BE2C (cell line): ENCODE measurements around the gene NACC1. TPM values are rescaled to one million over a fixed set of nuclear protein-coding genes. Genes with fewer than 3 reads are reported as not detected.

ENCODE experiments used
- DNase-seq: peaks from one replicate; pipeline ENCODE4 v3.0.0-alpha.2; 2020
- H3K27me3 ChIP-seq: fragments of 250-450 bp; sonication (Bioruptor Pico); 2 replicates; pipeline ENCODE4 v1.5.1; 2020; ENCODE audit warnings: mild to moderate bottlenecking
- H3K36me3 ChIP-seq: fragments of 250-450 bp; sonication (Bioruptor Pico); 2 replicates; pipeline ENCODE4 v1.5.1; 2020; ENCODE audit warnings: mild to moderate bottlenecking
- H3K4me1 ChIP-seq: fragments of 250-450 bp; sonication (Bioruptor Pico); 2 replicates; pipeline ENCODE4 v1.5.1; 2020
- H3K4me3 ChIP-seq: 2 replicates; pipeline ENCODE4 v1.5.1; 2011; ENCODE audit warnings: low read depth, low read length
- H3K9me3 ChIP-seq: fragments of 250-450 bp; sonication (Bioruptor Pico); 2 replicates; pipeline ENCODE4 v1.5.1; 2020
- polyA plus RNA-seq: library from polyadenylated mRNA; unstranded; fragments of >200 nt; gene quantifications from one replicate; pipeline ENCODE4 v1.2.1, GENCODE V29; 2012; ENCODE audit warnings: low read depth, missing spikeins; ENCODE audit not compliant: insufficient read length, insufficient read depth
- TF ChIP-seq, protein P1 (sequence below): IDR thresholded peaks from 2 replicates; pipeline ENCODE4 v1.5.1; 2012; ENCODE audit warnings: mild to moderate bottlenecking, low read depth, low read length

NACC1 gene
- 97.8 TPM for polyA plus RNA-seq

DNA sequence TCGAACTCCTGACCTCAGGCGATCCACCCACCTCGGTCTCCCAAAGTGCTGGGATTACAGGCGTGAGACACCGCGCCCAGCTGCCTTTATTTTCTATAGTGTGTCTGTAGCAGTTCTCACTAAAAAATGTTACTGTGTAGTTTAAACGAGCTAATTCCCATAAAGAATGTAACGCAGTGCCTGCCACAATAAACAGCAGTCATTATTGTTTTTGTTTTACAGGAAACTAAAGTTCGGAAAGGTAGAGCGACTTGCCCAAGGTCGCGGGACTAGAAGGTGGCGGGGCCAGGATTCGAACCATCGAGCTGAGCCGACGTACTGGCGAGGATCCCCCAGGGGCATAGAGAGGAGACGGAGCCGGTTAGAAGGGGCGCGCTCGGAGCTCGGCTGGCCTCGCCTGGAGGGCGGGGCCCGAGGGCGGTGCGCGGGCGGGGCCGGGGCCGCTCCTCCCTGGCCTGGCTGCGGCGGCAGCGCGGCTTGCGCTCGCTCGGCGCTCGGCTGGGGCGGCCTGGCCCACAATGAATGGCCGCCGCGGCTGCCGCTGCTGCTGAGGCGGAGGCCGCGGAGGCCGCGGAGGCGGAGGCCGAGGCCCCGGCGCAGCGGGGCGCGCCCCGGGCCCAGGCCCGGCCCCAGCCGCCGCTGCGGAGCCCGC is at the start of gene NACC1:
TSS of gene NACC1 (plus strand) at position 493 of the 652 bp plus-strand sequence. CDS start 16,944 bp downstream, outside the sequence.
- Histone ChIP-seq H3K27me3 (no peaks in the 10 kb centered on the region), H3K36me3 (peaks cover 32% of the 10 kb centered on the region), H3K9me3 (no peaks in the 10 kb centered on the region), H3K4me1 (peaks cover 5% of the 10 kb centered on the region), H3K4me3 (peak within 1 kb of the TSS; percentile 97)
- TF ChIP-seq, protein P1, sequence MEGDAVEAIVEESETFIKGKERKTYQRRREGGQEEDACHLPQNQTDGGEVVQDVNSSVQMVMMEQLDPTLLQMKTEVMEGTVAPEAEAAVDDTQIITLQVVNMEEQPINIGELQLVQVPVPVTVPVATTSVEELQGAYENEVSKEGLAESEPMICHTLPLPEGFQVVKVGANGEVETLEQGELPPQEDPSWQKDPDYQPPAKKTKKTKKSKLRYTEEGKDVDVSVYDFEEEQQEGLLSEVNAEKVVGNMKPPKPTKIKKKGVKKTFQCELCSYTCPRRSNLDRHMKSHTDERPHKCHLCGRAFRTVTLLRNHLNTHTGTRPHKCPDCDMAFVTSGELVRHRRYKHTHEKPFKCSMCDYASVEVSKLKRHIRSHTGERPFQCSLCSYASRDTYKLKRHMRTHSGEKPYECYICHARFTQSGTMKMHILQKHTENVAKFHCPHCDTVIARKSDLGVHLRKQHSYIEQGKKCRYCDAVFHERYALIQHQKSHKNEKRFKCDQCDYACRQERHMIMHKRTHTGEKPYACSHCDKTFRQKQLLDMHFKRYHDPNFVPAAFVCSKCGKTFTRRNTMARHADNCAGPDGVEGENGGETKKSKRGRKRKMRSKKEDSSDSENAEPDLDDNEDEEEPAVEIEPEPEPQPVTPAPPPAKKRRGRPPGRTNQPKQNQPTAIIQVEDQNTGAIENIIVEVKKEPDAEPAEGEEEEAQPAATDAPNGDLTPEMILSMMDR = no peak
- peak; percentile 94 for DNase-seq

DNA sequence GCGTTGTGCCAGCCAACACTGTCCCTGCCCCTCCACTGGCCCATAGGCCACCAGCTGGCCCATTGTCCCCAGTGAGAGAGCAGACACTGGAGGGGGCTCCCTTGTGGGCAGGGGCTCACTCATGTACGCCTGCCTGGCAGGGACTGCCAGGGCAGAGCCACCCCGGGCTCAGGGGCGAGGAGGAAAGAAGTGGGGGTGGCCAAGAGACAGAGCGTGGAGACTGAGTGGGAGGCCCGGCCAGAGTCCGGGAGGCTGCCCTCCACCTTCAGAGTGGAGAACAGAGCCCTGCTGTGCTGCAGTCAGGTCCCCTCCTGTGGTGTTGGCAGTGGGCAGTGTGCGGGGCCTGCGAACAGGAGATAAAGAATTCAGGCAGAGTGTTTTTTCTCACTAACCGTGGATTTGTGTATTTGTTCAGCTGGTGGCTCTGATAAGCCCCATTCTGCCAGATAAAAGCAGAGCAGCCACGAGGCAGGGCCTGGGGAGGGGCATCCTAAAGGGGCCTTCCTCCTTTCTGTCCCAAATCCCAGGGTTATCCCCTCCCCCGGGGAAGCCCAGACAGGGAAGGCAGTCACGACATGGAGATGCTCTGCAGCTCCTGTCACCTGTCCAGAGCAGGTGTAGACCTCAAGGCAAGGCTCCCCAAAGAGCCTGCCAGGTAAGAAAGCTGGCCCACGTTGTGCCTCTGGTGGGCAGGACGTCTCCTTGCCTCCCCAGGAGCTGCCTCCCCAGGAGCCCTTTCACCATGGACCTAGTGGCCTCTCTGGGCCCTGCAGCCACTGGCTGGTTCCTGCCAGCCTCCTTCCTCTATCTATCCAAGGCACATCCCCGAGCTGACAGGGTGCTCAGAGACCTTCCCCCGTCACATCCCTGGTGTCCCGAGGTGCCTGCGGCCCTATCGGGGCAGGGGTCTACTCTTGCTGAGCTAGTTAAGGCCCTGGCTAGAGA is 48.4 kb upstream of the NACC1 start:
- H3K4me1 ChIP-seq = peaks cover 5% of the 10 kb centered on the region; the same call in 1 of the 2 replicates
- H3K4me3 ChIP-seq = no peak overlapping the region
- TF ChIP-seq, protein P1 = no peak
- DNase-seq = no peak
- peaks cover 3% of the 10 kb centered on the region; the same call in 1 of the 2 replicates for H3K36me3 ChIP-seq
- no peaks in the 10 kb centered on the region for H3K9me3 ChIP-seq
- H3K27me3 ChIP-seq = no peaks in the 10 kb centered on the region

DNA sequence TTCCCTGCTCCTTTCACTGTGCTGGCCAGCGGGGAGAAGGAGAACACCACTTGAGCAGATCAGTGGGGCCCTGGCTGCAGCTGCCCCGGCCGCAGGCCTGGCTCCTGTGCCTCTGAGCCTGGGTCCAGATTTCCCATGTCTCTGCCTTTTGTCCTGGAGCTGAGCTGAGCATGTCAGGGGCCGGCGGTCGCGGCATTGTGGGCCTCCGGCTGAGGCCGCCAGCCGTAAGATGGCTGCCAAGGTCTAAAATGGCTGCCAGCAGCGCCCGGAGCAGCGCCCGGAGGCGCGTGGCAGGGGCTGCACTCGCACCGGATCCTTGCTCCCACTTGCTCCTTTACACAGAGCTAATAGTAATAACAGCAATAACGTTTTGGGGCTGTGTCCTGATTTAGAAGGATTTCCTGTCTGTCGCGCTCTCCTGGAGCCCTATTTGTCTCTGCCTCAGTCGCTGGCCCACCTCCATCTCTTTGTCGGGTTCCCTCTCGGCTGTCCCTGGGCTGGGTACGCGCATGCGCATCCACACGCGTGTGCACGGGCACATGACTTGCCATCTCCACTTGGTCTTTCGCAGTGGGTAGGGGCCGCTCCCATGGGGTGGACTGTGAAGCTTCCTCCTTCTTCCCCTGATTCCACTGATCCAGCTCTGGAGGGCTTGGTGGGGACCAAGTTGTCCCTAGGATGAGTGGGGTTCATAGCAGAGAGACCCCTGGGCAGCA is 47.5 kb upstream of the NACC1 start:
- Histone ChIP-seq H3K27me3 (no peaks in the 10 kb centered on the region), H3K4me1 (peaks cover 5% of the 10 kb centered on the region; the same call in 1 of the 2 replicates), H3K36me3 (peaks cover 3% of the 10 kb centered on the region; the same call in 1 of the 2 replicates), H3K4me3 (no peak overlapping the region), H3K9me3 (no peaks in the 10 kb centered on the region)
- TF ChIP-seq, protein P1 = no peak
- no peak for DNase-seq

DNA sequence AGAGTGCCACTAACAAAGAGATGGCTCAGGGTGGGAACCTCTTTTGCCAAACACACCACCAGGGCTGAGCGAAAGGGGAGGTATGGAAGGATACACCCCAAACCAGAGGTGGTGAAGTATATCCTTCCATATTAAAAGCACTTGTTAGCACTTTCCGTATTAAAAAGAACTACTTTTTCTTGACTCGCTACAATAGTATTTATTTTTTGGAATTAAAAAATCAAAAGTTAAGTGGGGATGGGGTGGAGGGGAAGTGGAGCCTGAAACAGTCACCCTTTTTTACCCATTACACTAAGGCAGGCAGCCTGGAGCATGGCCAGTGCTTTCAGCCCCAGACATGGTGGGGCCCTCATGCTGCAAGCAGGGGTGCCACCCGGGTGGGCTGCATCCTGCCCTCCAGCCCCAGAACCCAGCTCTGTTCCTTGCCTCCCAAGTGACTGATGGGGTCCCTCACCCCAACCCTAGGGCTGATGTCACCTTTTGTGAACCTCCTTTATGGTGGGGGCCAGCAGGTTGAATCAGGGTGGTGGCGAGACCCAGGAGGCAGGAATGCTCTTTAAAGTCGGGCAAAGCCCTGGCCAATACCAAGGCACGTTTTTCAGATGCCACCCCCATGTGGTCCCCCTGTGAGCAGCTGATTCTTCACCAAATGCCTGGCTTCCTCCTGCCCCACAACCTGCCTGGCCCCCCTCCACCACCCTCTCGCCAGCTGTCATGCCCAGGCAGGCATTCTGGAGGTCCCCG is 46.4 kb upstream of the NACC1 start:
- TF ChIP-seq, protein P1 = no peak
- Histone ChIP-seq H3K27me3 (no peaks in the 10 kb centered on the region), H3K4me1 (peaks cover 9% of the 10 kb centered on the region; the same call in 1 of the 2 replicates), H3K4me3 (no peak overlapping the region), H3K9me3 (no peaks in the 10 kb centered on the region), H3K36me3 (peaks cover 3% of the 10 kb centered on the region; the same call in 1 of the 2 replicates)
- DNase-seq = no peak

DNA sequence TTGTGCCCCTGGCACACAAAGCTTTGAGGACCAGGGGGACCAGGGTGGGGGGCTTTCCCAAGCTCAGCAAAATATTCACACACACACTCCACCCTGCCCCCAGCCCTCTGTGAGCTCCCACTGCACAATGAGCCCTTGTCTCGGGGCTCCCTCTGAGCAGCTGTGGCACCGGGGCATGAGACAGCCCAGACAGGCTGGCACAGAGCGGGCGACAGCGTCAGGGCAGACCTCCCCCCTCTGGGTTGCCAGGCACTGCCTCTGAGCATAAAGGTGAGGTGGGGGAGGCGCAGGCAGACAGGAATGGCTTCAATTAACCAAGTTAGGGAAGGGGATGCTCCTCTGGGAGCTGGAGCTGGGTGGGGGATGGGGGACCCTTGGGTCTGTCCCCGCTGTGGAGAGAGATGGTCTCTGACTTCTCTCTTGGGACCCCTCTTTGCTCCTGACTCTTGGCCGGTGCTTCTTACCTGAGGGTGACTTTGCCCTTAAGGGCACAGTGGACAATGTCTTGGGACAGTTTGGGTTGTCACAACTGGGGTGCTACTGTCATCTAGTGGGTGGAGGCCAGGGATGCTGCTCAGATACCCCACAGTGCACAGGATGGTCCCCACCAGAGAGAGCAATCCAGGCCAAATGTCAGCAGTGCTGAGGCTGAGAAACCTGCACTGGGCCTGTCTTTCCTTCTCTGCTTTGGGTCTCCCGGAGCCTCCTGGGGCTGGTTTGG is 45.7 kb upstream of the NACC1 start:
- TF ChIP-seq, protein P1 = no peak
- no peaks in the 10 kb centered on the region for H3K9me3 ChIP-seq
- H3K4me3 ChIP-seq = no peak overlapping the region
- DNase-seq = no peak
- H3K4me1 ChIP-seq = peaks cover 16% of the 10 kb centered on the region
- H3K27me3 ChIP-seq = no peaks in the 10 kb centered on the region
- H3K36me3 ChIP-seq = peaks cover 3% of the 10 kb centered on the region; the same call in 1 of the 2 replicates
